Neuronal stem cell (in vitro differentiated cells): ENCODE measurements around the gene DLG1.

Source experiments
- DNase-seq: peaks from one replicate; pipeline ENCODE4 v3.0.0-alpha.2; 2013; ENCODE audit warnings: low spot score
- H2AFZ ChIP-seq: one replicate; pipeline ENCODE4 v1.6.1; 2013; ENCODE audit warnings: mild to moderate bottlenecking, low read length, inconsistent platforms
- H2AK5ac ChIP-seq: 2 replicates; pipeline ENCODE4 v1.6.1; 2013; ENCODE audit warnings: low read depth, mild to moderate bottlenecking, inconsistent platforms, low read length, moderate library complexity, mixed read lengths
- H2BK120ac ChIP-seq: 2 replicates; pipeline ENCODE4 v1.6.1; 2013; ENCODE audit warnings: low read depth, mild to moderate bottlenecking, inconsistent platforms, low read length, moderate library complexity, mixed read lengths
- H2BK12ac ChIP-seq: one replicate; pipeline ENCODE4 v1.6.1; 2013; ENCODE audit warnings: low read length, inconsistent platforms
- H2BK15ac ChIP-seq: 2 replicates; pipeline ENCODE4 v1.6.1; 2013; ENCODE audit warnings: mild to moderate bottlenecking, low read length, inconsistent platforms, mixed read lengths
- H2BK5ac ChIP-seq: one replicate; pipeline ENCODE4 v1.6.1; 2013; ENCODE audit warnings: inconsistent platforms, mild to moderate bottlenecking, low read length, moderate library complexity
- H3K14ac ChIP-seq: one replicate; pipeline ENCODE4 v1.6.1; 2013; ENCODE audit warnings: low read length, inconsistent platforms
- H3K18ac ChIP-seq: 2 replicates; pipeline ENCODE4 v1.6.1; 2013; ENCODE audit warnings: low read length, inconsistent platforms
- H3K23ac ChIP-seq: 2 replicates; pipeline ENCODE4 v1.6.1; 2013; ENCODE audit warnings: low read depth, mild to moderate bottlenecking, mixed read lengths, low read length, inconsistent platforms; ENCODE audit not compliant: poor library complexity
- H3K27ac ChIP-seq: replicated peaks from 3 replicates; pipeline ENCODE4 v1.5.1; 2013; ENCODE audit warnings: low read length, inconsistent platforms
- H3K27me3 ChIP-seq, 3 experiments: 2 replicates each; pipeline ENCODE4 v1.6.1; 2013; ENCODE audit warnings: low read length in 3 of 3, mild to moderate bottlenecking in 2 of 3, inconsistent platforms in 1 of 3, low read depth in 1 of 3, mixed read lengths in 1 of 3, moderate library complexity in 1 of 3; ENCODE audit not compliant: control insufficient read depth in 3 of 3, insufficient read depth in 3 of 3
- H3K36me3 ChIP-seq, 2 donors: replicated peaks in 1 of 2; 2 replicates each; pipeline ENCODE4 v1.6.1; 2013; ENCODE audit warnings: low read length in 2 of 2; ENCODE audit not compliant: control insufficient read depth in 2 of 2, insufficient read depth in 2 of 2
- H3K4ac ChIP-seq: 2 replicates; pipeline ENCODE4 v1.6.1; 2013; ENCODE audit warnings: inconsistent platforms, mild to moderate bottlenecking, low read length, moderate library complexity
- H3K4me1 ChIP-seq, 2 donors: 1 replicate in 1 of 2; 2 replicates in 1 of 2; pipeline ENCODE4 v1.6.1; 2013; ENCODE audit warnings: low read length in 2 of 2, low read depth in 1 of 2; ENCODE audit not compliant: control insufficient read depth in 2 of 2, insufficient read depth in 1 of 2
- H3K4me2 ChIP-seq: one replicate; pipeline ENCODE4 v1.6.1; 2013; ENCODE audit warnings: mild to moderate bottlenecking, low read length, inconsistent platforms; ENCODE audit not compliant: insufficient read depth, poor library complexity, severe bottlenecking
- H3K4me3 ChIP-seq, 2 donors: 2 replicates each; pipeline ENCODE4 v1.5.1; 2013; ENCODE audit warnings: low read length in 2 of 2, mild to moderate bottlenecking in 2 of 2, inconsistent platforms in 1 of 2, moderate library complexity in 1 of 2
- H3K79me1 ChIP-seq: one replicate; pipeline ENCODE4 v1.6.1; 2013; ENCODE audit warnings: low read depth, mild to moderate bottlenecking, inconsistent platforms, low read length, moderate library complexity
- H3K9ac ChIP-seq: one replicate; pipeline ENCODE4 v1.6.1; 2013; ENCODE audit warnings: mild to moderate bottlenecking, low read depth, low read length, inconsistent platforms; ENCODE audit not compliant: poor library complexity
- H3K9me3 ChIP-seq, 2 donors: replicated peaks in 1 of 2; 2 replicates each; pipeline versions ENCODE3 to v1.6.1; 2013; ENCODE audit warnings: low read length in 2 of 2, mild to moderate bottlenecking in 2 of 2, inconsistent platforms in 1 of 2, low read depth in 1 of 2, mixed read lengths in 1 of 2, moderate library complexity in 1 of 2; ENCODE audit not compliant: control insufficient read depth in 2 of 2, insufficient read depth in 1 of 2
- H4K8ac ChIP-seq: one replicate; pipeline ENCODE4 v1.6.1; 2013; ENCODE audit warnings: low read depth, mild to moderate bottlenecking, inconsistent platforms, low read length, moderate library complexity
- H4K91ac ChIP-seq: one replicate; pipeline ENCODE4 v1.6.1; 2013; ENCODE audit warnings: low read length, low read depth, mild to moderate bottlenecking, inconsistent platforms; ENCODE audit not compliant: poor library complexity
- WGBS, 2 donors: extraction: QIAGEN DNeasy Blood & Tissue Kit; methylation state at CpG; one replicate each; pipeline ENCODE4 v1.1.7; 2013; ENCODE audit warnings: missing lambda C conversion rate in 2 of 2, mixed read lengths in 1 of 2; ENCODE audit not compliant: insufficient read length in 2 of 2, insufficient replicate concordance in 1 of 2; ENCODE audit errors: extremely low coverage in 2 of 2; 5-methylcytosine and 5-hydroxymethylcytosine counted together

Gene DLG1

GRCh38 chr3:197181741-197182140 is 116.7 kb downstream of the DLG1 start:
- no peak overlapping the region for H3K4me3 ChIP-seq
- H3K18ac ChIP-seq, result no peak overlapping the region
- H3K79me1 ChIP-seq, result peaks cover 2% of the 10 kb centered on the region
- no peak overlapping the region for H3K23ac ChIP-seq
- no peak overlapping the region for H4K8ac ChIP-seq
- no peak overlapping the region for H4K91ac ChIP-seq
- H3K9ac ChIP-seq, result no peak overlapping the region
- no peak for DNase-seq
- H2AK5ac ChIP-seq, result no peak overlapping the region
- no peak overlapping the region for H2AFZ ChIP-seq
- no peak overlapping the region for H3K27ac ChIP-seq
- H3K14ac ChIP-seq, result no peak overlapping the region
- no peak overlapping the region for H2BK12ac ChIP-seq
- H3K4me2 ChIP-seq, result no peak overlapping the region
- H2BK5ac ChIP-seq, result no peak overlapping the region
- H3K36me3 ChIP-seq, result peaks cover 0 to 5% of the 10 kb centered on the region in 2 donors
- H2BK120ac ChIP-seq, result no peak overlapping the region
- H3K27me3 ChIP-seq, result no peaks in the 10 kb centered on the region
- no CpG with 5 or more reads among the region's 6 CpGs for WGBS, 2 donors
- H2BK15ac ChIP-seq, result no peak overlapping the region
- no peaks in the 10 kb centered on the region for H3K4me1 ChIP-seq
- H3K9me3 ChIP-seq, result no peaks in the 10 kb centered on the region
- H3K4ac ChIP-seq, result no peak overlapping the region

DNA sequence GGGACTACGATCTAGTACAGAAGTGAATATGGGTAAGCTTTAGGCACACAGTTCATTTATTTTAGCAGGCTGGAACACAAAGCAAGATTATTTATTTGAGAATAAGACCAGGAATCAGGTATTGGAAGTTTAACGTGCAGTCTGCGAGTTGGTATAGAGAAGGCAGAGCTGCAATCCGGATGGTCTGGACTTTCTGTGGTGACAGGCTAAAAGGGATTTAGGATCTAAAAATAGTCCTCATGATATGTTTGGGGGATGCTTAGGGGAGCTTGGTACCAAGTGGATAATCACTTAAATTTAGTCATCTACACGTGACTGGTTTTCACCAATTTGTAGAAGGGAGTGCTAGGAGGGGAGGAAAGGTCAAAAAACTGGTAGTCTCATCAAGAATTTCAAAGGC is 119.4 kb downstream of the DLG1 start:
- Histone ChIP-seq H2BK120ac (no peak overlapping the region), H3K27ac (no peak overlapping the region), H3K4me3 (no peak overlapping the region), H4K91ac (no peak overlapping the region), H3K4me2 (no peak overlapping the region), H4K8ac (no peak overlapping the region), H3K23ac (no peak overlapping the region), H2BK5ac (no peak overlapping the region), H3K4ac (no peak overlapping the region), H3K79me1 (no peaks in the 10 kb centered on the region), H3K14ac (no peak overlapping the region), H3K18ac (no peak overlapping the region), H3K9me3 (no peaks in the 10 kb centered on the region), H3K27me3 (no peaks in the 10 kb centered on the region), H2BK12ac (no peak overlapping the region), H2BK15ac (no peak overlapping the region), H2AK5ac (no peak overlapping the region), H3K4me1 (no peaks in the 10 kb centered on the region), H2AFZ (no peak overlapping the region), H3K36me3 (peaks cover 0 to 5% of the 10 kb centered on the region in 2 donors), H3K9ac (no peak overlapping the region)
- no peak for DNase-seq
- no CpG with 5 or more reads among the region's 5 CpGs for WGBS, 2 donors

DNA sequence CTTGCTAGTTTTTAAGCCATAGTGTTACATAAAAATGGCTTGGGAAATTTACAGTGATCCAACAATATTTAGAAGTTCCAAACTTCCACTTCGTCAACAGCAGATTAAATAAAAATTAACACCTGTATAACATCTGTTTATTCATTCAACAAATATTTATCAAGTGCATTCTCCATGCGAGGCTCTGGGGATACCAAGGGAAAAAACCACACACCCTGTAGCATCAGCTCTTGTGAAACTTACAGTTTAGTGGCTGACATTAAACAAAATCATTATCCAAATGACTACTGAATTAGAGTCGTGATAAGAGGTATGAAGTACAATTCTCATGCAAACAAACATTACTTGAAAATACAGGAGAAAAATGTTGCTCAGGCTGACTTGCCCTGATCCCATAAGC is 122.9 kb downstream of the DLG1 start:
- WGBS, 2 donors, result no CpG with 5 or more reads among the region's 3 CpGs
- Histone ChIP-seq H3K4me1 (no peaks in the 10 kb centered on the region), H3K27me3 (no peaks in the 10 kb centered on the region), H3K18ac (no peak overlapping the region), H2BK12ac (no peak overlapping the region), H3K79me1 (no peaks in the 10 kb centered on the region), H3K14ac (no peak overlapping the region), H2AK5ac (no peak overlapping the region), H3K36me3 (peaks cover 0 to 5% of the 10 kb centered on the region in 2 donors), H3K9me3 (no peaks in the 10 kb centered on the region), H3K4ac (no peak overlapping the region), H3K27ac (no peak overlapping the region), H2AFZ (no peak overlapping the region), H3K9ac (no peak overlapping the region), H2BK5ac (no peak overlapping the region), H2BK120ac (no peak overlapping the region), H3K23ac (no peak overlapping the region), H2BK15ac (no peak overlapping the region), H3K4me3 (no peak overlapping the region), H4K91ac (no peak overlapping the region), H4K8ac (no peak overlapping the region), H3K4me2 (no peak overlapping the region)
- no peak for DNase-seq

- Histone ChIP-seq H2AFZ (no peak overlapping the region), H3K14ac (no peak overlapping the region), H2BK12ac (no peak overlapping the region), H3K4me1 (no peaks in the 10 kb centered on the region), H3K4me3 (no peak overlapping the region), H3K18ac (no peak overlapping the region), H2AK5ac (no peak overlapping the region), H4K91ac (no peak overlapping the region), H2BK120ac (no peak overlapping the region), H3K9me3 (no peaks in the 10 kb centered on the region), H2BK15ac (no peak overlapping the region), H3K23ac (no peak overlapping the region), H3K36me3 (peaks cover 0 to 5% of the 10 kb centered on the region in 2 donors), H3K27me3 (no peaks in the 10 kb centered on the region), H2BK5ac (no peak overlapping the region), H3K79me1 (no peaks in the 10 kb centered on the region), H4K8ac (no peak overlapping the region), H3K9ac (no peak overlapping the region), H3K4ac (no peak overlapping the region), H3K4me2 (no peak overlapping the region), H3K27ac (no peak overlapping the region)
- DNase-seq, result no peak
- no CpG with 5 or more reads among the region's 3 CpGs for WGBS, 2 donors
These were observed 123.5 kb downstream of the DLG1 start for GRCh38 chr3:197174927-197175326.
